Small intestine (tissue), 7 donors: ENCODE data around the gene STARD10. TPM values are rescaled to one million over a fixed set of nuclear protein-coding genes. Genes with fewer than 3 reads are reported as not detected.
"Not testable (repeated sequence)": the region's sequence is repeated elsewhere in the genome, so short reads cannot be mapped to it uniquely, and the experiment has no call there.

Experiments used
- DNase-seq, 2 donors: peaks; one replicate each; pipeline versions ENCODE4 v3.0.0 to v3.0.0-alpha.2; 2013
- FAIRE-seq: peaks from 2 replicates; lab custom pipeline; 2012; peaks lifted over from hg19 to GRCh38; lab: Jason Lieb, UNC
- H3K27ac ChIP-seq, 3 donors: one replicate each; pipeline ENCODE4 v1.5.1; 2013; ENCODE audit warnings: low read length in 2 of 3, mild to moderate bottlenecking in 2 of 3, control low read depth in 1 of 3, inconsistent platforms in 1 of 3, low read depth in 1 of 3, moderate library complexity in 1 of 3
- H3K27me3 ChIP-seq, 3 donors: one replicate each; pipeline ENCODE4 v1.6.1; 2013; ENCODE audit warnings: low read length in 3 of 3, inconsistent platforms in 1 of 3; ENCODE audit not compliant: control insufficient read depth in 3 of 3, insufficient read depth in 3 of 3
- H3K36me3 ChIP-seq, 3 donors: one replicate each; pipeline ENCODE4 v1.6.1; 2013; ENCODE audit warnings: low read length in 3 of 3, inconsistent platforms in 1 of 3, low read depth in 1 of 3, mild to moderate bottlenecking in 1 of 3, moderate library complexity in 1 of 3; ENCODE audit not compliant: control insufficient read depth in 3 of 3, insufficient read depth in 2 of 3
- H3K4me1 ChIP-seq, 3 donors: one replicate each; pipeline ENCODE4 v1.6.1; 2013; ENCODE audit warnings: low read length in 2 of 3, inconsistent platforms in 1 of 3, low read depth in 1 of 3, mild to moderate bottlenecking in 1 of 3, moderate library complexity in 1 of 3; ENCODE audit not compliant: control insufficient read depth in 3 of 3, insufficient read depth in 2 of 3
- H3K4me3 ChIP-seq, 3 donors: one replicate each; pipeline ENCODE4 v1.5.1; 2013; ENCODE audit warnings: low read length in 3 of 3, control low read depth in 1 of 3, inconsistent platforms in 1 of 3, low read depth in 1 of 3, mild to moderate bottlenecking in 1 of 3, moderate library complexity in 1 of 3
- H3K9me3 ChIP-seq, 2 donors: one replicate each; pipeline ENCODE4 v1.6.1; 2013; ENCODE audit warnings: low read depth in 1 of 2, low read length in 1 of 2; ENCODE audit not compliant: control insufficient read depth in 2 of 2, insufficient read depth in 1 of 2
- WGBS, 3 donors: extraction: QIAGEN DNeasy Blood & Tissue Kit; methylation state at CpG; one replicate each; pipeline ENCODE4 v1.1.7; 2013; 5-methylcytosine and 5-hydroxymethylcytosine counted together
- polyA plus RNA-seq, 4 donors: library from polyadenylated mRNA; stranded (reverse) in 3 of 4; unstranded in 1 of 4; fragments of 200-250 nt in 3 of 4; fragments of 120-200 nt in 1 of 4; gene quantifications; one replicate each; pipeline versions ENCODE4 v1.2.1 to v1.2.3, GENCODE V29; 2013
- donor health status: healthy with polysubstance abuse.
- donor health status: control.
- donor health status: control.
- donor health status: Bipolar disorder and iron deficiency.
- donor health status: healthy.

The STARD10 gene
- polyA plus RNA-seq, 4 donors: 169 to 473 (median 284) TPM

DNA sequence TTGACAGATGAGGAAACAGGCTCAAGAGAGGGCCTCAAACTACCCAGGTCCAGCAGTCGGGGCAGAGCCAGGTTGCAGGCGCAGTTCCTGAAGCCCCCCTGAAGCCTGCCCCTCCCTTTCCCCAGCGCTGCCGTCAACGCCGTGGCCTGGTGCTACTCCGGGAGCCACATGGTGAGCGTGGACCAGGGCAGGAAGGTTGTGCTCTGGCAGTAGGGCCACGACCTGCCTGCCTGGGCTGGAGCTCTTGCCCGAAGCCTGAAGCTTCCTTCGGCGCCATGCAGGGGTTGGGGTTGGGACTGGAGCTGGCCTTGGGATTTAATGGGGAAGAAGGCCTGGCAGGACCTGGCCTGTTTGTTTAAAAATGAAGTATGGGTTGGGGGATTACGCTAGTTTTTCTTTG lies 35.3 kb upstream of the STARD10 start:
- WGBS, 3 donors: 93 to 97% (median 95%) methylated on average over 13 of the region's 13 CpGs
- Histone ChIP-seq H3K27ac (no peak overlapping the region), H3K4me1 (peaks cover 0 to 22% (median 0%) of the 10 kb centered on the region in 3 donors), H3K27me3 (no peaks in the 10 kb centered on the region), H3K36me3 (peaks cover 0 to 72% (median 5%) of the 10 kb centered on the region in 3 donors), H3K9me3 (no peaks in the 10 kb centered on the region), H3K4me3 (no peak overlapping the region)
- DNase-seq (no peak), FAIRE-seq (no peak)

DNA sequence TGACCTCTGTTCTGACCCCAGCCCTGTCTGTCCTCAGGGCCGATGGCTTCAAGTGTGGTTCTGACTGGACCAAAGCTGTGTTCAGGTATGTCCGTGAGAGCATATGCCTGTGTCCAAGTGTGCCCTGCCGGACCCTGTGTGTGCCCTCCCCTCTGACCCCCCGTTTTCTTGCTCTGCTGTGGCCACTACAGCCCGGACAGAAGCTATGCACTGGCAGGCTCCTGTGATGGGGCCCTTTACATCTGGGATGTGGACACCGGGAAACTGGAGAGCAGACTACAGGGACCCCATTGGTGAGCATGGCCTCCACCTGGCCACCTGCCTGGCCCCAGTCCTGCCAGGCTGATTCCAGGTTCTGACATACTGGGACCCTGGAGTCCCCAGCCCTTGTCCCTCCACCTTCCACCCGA lies 34.9 kb upstream of the STARD10 start:
- DNase-seq (no peak), FAIRE-seq (no peak)
- Histone ChIP-seq H3K27ac (peak overlapping the region; percentile 54 to 87 (median 86)), H3K4me3 (no peak overlapping the region), H3K4me1 (peaks cover 0 to 22% (median 0%) of the 10 kb centered on the region in 3 donors), H3K9me3 (no peaks in the 10 kb centered on the region), H3K27me3 (no peaks in the 10 kb centered on the region), H3K36me3 (peaks cover 0 to 77% (median 5%) of the 10 kb centered on the region in 3 donors)
- 71 to 86% (median 74%) methylated on average over 7 of the region's 7 CpGs for WGBS, 3 donors

DNA sequence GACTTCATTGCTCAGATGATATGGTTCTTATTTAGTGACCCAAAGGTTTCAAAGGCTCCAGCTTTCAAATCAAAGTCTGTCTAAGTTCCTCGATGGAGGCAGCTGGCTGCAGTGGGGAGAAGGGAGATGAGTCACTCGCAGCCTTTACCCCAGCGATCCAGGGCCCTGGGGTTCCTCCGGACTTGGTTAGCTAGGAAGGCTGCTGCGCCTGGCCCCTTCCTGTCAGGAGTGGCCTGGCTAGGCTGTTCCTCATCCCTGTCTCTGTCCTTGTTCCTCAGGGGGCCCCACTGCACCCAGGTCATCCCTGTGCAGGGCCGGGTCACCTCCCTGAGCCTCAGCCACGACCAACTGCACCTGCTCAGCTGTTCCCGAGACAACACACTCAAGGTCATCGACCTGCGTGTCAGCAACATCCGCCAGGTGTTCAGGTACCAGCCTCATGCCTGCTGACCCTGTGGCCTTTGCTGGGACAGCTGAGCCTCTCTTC lies 34.3 kb upstream of the STARD10 start:
- Histone ChIP-seq H3K4me1 (peaks cover 0 to 22% (median 0%) of the 10 kb centered on the region in 3 donors), H3K4me3 (no peak overlapping the region), H3K36me3 (peaks cover 0 to 82% (median 5%) of the 10 kb centered on the region in 3 donors), H3K27ac (peak overlapping the region; percentile 54 to 87 (median 86)), H3K9me3 (no peaks in the 10 kb centered on the region), H3K27me3 (no peaks in the 10 kb centered on the region)
- DNase-seq: peak; percentile 77 to 83
- 12 to 46% (median 24%) methylated on average over 11 of the region's 11 CpGs for WGBS, 3 donors
- no peak for FAIRE-seq

DNA sequence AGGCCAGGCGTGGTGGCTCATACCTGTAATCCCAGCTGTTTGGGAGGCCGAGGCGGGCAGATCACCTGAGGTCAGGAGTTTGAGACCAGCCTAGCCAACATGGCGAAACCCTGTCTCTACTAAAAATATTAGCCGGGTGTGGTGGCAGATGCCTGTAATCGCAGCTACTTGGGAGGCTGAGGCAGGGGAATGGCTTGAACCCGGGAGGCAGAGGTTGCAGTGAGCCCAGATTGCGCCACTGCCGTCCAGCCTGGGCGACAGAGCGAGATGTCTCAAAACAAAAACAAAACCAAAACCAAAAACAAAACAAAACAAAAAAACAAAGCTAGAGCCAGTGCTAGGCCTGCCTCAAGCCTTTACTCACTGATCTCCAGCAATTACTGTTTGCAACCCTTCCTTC lies 33.8 kb upstream of the STARD10 start:
- Histone ChIP-seq H3K4me1 (peaks cover 0 to 23% (median 0%) of the 10 kb centered on the region in 3 donors), H3K36me3 (peaks cover 0 to 83% (median 5%) of the 10 kb centered on the region in 3 donors), H3K27ac (peak overlapping the region; percentile 54 to 87 (median 86))
- not testable (repeated sequence) for DNase-seq, H3K9me3 ChIP-seq, H3K27me3 ChIP-seq, FAIRE-seq, H3K4me3 ChIP-seq
- WGBS, 3 donors: 52 to 63% (median 54%) methylated on average over 11 of the region's 11 CpGs

DNA sequence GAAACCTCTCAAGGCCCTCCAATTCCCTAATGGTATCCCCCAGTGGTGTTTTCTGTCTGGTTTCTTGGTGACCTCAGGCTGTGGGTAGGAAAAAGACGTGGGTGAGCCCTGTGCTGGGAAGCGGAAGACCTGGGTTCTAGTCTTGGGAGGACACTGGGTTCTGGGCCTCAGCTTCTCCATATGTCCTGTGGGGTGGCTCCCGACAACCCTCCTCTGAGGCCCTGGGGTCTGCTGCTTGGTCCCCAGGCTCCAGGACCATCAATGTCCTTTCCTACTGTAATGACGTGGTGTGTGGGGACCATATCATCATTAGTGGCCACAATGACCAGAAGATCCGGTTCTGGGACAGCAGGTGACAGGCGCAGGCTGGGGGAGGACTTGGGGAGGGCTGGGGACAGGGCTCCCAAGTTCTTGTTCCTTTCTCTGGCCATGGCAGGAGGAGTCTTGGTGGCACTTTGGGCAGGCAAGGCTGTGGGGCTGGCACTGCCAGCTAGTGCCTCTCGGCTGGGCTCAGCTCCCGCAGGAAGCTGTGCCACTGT lies 33.2 kb upstream of the STARD10 start:
- H3K27ac ChIP-seq: peak overlapping the region in 2 of 3 donors; percentile 69 to 86

DNA sequence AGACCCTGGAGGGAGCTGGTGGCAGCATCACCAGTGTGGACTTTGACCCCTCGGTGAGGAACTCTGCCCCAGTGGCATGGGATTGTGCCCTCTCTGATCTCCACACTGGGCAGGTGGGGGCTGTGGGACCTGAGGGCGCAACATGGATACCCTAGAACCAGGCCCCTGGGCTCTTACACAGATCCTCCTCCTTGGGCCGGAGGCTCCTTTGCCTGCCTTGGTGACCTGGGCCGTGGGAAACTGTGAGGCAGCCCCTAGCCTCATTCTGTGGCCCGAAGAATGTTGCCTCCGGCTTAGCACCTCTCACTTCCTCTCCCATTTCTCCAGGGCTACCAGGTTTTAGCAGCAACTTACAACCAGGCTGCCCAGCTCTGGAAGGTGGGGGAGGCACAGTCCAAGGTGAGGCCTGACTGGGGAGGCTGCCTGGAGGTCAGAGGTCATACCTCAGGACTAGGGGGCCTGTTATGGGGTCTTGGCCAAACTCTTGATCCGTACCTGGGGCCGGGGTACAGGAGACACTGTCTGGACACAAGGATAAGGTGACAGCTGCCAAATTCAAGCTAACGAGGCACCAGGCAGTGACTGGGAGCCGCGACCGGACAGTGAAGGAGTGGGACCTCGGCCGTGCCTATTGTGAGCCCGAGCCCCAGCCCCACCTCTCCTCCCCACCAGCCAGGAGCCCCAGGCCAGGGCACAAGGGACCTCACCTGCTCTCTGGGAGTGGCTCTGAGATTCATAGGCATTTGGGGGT lies 32.5 kb upstream of the STARD10 start:
- Histone ChIP-seq H3K36me3 (peaks cover 0 to 74% (median 5%) of the 10 kb centered on the region in 3 donors), H3K27me3 (no peaks in the 10 kb centered on the region), H3K9me3 (no peaks in the 10 kb centered on the region), H3K27ac (no peak overlapping the region), H3K4me1 (peaks cover 0 to 28% (median 0%) of the 10 kb centered on the region in 3 donors), H3K4me3 (no peak overlapping the region)
- 89 to 92% (median 91%) methylated on average over 15 of the region's 15 CpGs for WGBS, 3 donors
- DNase-seq (no peak), FAIRE-seq (no peak)

More for the DNA sequence above, 33.2 kb upstream of the STARD10 start:
- Histone ChIP-seq H3K27me3 (no peaks in the 10 kb centered on the region), H3K4me3 (no peak overlapping the region), H3K4me1 (peaks cover 0 to 28% (median 0%) of the 10 kb centered on the region in 3 donors), H3K36me3 (peaks cover 0 to 77% (median 5%) of the 10 kb centered on the region in 3 donors), H3K9me3 (no peaks in the 10 kb centered on the region)
- no peak for DNase-seq
- FAIRE-seq: no peak
- WGBS, 3 donors: 90 to 94% (median 93%) methylated on average over 8 of the region's 8 CpGs

DNA sequence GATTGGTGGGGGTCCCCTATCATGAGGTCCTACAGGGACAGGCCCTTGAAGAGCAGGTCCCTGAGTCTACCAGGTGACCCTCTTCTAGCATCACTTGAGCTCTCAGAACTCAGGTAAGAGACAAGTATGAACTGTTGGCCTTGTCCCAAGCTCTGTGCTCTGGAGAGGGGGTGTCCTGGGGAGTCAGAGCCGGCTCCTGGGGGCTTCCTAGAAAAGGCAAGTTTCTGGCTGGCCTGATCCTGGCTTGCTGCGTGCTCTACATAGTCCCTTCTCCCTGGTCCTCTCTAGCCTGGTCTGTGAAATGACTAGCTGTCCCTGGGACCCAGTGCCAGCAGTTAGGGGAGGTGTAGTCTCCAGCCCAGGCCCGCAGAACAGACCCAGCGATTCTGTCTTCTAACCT lies 31.8 kb upstream of the STARD10 start:
- Histone ChIP-seq H3K4me3 (no peak overlapping the region), H3K4me1 (peaks cover 0 to 35% (median 0%) of the 10 kb centered on the region in 3 donors), H3K27ac (no peak overlapping the region), H3K9me3 (no peaks in the 10 kb centered on the region), H3K36me3 (peaks cover 0 to 73% (median 5%) of the 10 kb centered on the region in 3 donors), H3K27me3 (no peaks in the 10 kb centered on the region)
- DNase-seq: no peak
- FAIRE-seq: no peak
- WGBS, 3 donors: 71 to 81% (median 71%) methylated on average over 4 of the region's 4 CpGs

DNA sequence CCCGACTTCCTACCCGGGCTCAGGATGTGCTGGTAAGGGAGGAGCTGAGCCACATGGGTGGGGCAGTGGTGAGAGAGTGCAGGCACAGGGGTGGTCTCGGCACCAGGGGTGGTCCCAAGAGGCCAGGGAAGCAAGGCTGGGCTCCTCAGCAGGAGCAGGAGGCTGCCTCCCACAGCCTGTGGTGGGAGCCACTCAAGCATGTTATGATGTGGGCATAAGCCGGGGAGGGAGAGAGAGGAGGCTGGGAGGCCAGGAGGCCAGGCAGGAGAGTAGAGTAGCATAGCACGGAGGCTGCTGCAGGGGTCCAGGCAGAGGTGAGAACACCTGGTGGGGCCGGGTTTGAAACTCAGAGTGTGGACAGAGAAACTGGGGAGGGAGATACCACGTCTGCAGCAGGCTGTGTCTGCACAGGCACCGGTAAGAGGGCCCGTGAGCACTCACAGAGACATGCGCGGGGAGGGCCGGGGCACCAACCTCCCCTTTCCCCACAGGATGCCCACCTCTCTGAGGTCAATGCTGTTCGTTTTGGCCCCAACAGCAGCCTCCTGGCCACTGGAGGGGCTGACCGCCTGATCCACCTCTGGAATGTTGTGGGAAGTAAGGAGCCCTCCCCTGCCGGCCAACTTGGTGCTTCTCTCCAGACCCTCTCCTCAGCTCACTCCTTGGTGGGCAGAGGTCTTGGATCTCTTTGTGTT lies 31.1 kb upstream of the STARD10 start:
- no peaks in the 10 kb centered on the region for H3K27me3 ChIP-seq
- FAIRE-seq: no peak
- H3K27ac ChIP-seq: no peak overlapping the region
- H3K4me1 ChIP-seq: peaks cover 0 to 37% (median 0%) of the 10 kb centered on the region in 3 donors
- peaks cover 0 to 69% (median 3%) of the 10 kb centered on the region in 3 donors for H3K36me3 ChIP-seq
- no peak for DNase-seq
- H3K4me3 ChIP-seq: no peak overlapping the region
- WGBS, 3 donors: 77 to 91% (median 90%) methylated on average over 15 of the region's 15 CpGs
- H3K9me3 ChIP-seq: no peaks in the 10 kb centered on the region
